Measurements from ENCODE around the gene RBM39.
"Not testable (repeated sequence)": the region's sequence is repeated elsewhere in the genome, so short reads cannot be mapped to it uniquely, and the experiment has no call there.

The RBM39 gene

DNA sequence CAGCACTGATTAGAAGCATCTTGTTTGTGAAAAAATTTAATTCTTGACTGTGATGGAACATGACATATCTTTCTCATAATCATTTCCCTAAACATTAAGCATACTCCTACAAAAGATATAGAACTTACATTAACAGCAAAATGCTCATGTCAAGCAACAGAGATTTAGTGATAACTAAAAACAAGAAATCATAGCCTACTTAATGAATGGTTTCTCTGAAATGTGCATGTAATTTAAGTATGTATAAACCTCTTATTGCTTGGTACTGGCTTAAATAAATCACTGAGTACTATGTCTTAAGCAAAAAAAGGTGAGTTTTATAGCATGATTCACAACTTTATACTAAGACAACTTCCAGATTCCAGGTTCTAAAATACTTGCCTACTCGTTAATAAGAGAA, 33.6 kb downstream of the RBM39 start:
- DNase-seq (ENCODE audit: low read depth) = no peak
- no peak for TF ChIP-seq CTCF (conservative IDR thresholded peaks at IDR 0.05; ENCODE audit: low read depth, low read length)
- no peak overlapping the region for H3K4me3 ChIP-seq (ENCODE audit: low read depth, low read length)

DNA sequence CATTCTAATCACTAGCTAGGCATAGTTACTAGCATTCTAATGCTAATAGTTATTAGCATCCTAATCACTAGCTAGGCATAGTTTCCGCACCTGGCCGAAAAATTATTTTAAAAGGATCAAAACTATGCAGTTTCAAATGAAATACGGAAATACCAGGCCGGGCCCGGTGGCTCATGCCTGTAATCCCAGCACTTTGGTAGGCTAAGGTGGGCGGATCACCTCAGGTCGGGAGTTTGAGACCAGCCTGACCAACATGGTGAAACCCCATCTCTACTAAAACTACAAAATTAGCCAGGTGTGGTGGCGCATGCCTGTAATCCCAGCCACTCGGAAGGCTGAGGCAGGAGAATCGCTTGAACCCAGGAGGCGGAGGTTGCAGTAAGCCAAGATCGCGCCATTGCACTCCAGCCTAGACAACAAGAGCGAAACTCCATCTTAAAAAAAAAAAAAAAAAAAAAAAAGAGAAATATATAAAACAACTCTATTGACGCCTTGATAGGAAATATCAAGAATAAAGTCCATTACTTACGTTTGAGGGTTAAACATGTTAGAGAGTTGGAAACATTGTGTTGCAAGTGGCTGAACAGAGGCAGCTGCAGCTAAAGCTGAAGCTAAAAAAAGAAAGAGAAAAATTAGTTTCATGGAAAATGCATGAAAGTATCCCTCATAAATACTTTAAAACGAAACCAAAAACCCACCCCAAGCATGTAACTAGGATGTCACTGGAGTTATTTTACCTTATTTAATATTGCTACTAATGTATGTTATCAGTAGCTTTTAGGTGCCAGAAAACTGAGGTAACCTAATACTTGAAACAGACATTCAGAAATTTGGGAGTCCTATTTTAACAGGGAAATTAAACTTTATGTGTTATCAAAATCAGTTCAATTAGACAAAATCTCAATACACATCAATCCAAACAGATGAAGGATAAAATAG, 35.2 kb downstream of the RBM39 start:
- DNase-seq (ENCODE audit: low read depth) = not testable (repeated sequence)

GRCh38 chr20:35705894-35706293, 36.2 kb downstream of the RBM39 start:
- not testable (repeated sequence) for DNase-seq (ENCODE audit: low read depth); H3K4me3 ChIP-seq (ENCODE audit: low read depth, low read length)

More for the DNA sequence above, 35.2 kb downstream of the RBM39 start:
- H3K4me3 ChIP-seq (ENCODE audit: low read depth, low read length) = not testable (repeated sequence)

DNA sequence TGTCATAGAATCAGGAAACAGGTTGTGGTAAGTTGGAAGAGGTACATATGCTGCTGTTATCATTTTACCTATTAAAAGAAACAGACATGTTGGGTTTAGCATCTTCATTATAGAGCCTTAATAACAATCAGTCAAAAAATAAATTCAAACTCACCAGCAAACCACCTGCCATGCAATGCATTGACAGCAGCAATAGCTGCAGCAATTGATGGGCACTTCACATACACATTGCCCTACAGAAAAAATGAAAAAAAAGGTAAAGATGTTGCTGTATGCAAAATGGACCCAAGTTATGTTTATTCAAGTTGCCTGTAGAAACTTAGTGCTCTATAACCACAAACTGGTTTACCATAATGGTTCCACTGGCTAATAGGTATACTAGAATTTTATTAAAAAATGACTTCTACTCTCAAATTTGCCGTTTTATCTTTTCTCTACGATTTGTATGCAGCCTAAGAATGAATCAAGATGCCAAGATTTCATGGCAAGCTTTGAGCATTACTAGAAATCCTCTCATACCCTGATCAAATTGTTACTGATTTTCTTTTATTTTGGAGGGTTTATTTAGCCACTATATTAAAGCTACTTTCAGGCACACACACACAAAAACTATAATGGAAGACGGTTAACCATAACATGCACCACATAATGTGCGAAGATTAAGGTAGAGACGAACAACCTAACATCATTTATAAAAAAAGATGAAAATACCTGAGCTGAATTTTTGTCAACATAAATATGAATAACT, 37.4 kb downstream of the RBM39 start:
- DNase-seq (ENCODE audit: low read depth) = no peak
- no peak overlapping the region for H3K4me3 ChIP-seq (ENCODE audit: low read depth, low read length)
- no peak for TF ChIP-seq CTCF (conservative IDR thresholded peaks at IDR 0.05; ENCODE audit: low read depth, low read length)

DNA sequence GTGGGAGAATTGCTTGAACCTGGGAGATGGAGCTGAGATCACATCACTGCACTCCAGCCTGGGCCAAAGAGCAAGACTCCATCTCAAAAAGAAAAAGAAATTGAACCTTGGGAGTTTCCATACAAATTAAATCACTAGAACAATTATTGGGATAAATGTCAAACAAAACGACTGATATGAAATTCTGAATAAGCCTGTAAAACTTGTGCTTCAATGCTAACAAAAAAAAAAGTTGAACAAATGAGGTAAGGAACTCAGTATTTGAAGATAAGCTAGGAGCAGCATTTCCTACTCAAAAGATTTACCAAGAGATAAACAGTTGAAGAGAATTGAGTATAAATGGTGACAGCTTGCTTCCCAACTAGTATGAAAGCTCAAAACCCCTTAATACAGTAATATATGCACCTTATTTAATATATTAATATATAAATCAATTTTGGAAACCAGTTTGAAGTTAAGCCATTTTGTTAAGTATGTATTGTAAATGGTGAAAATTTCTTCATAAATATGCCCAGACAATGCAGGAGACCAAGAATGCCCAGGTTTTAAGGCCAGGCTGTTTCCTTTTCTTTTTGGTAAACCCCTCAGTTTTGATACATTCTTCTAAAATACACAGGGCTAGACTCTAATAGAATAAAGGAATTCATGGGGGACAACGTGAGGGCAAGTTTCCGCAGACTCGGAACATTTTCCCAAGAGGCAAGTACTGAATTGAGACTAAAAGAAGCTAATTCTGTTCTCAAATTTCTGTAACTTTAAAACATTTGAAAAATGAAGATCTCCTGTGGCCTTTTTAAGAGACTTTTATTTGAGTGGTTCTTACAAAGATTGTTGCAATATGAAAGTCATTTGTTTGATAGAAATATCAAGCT, 39.0 kb downstream of the RBM39 start:
- no peak for DNase-seq (ENCODE audit: low read depth)
- no peak for TF ChIP-seq CTCF (conservative IDR thresholded peaks at IDR 0.05; ENCODE audit: low read depth, low read length)
- H3K4me3 ChIP-seq (ENCODE audit: low read depth, low read length) = no peak overlapping the region

GRCh38 chr20:35702051-35702823, 39.8 kb downstream of the RBM39 start:
- no peak for DNase-seq (ENCODE audit: low read depth)
- no peak for TF ChIP-seq CTCF (conservative IDR thresholded peaks at IDR 0.05; ENCODE audit: low read depth, low read length)

GRCh38 chr20:35700625-35701148, 41.4 kb downstream of the RBM39 start:
- no peak for TF ChIP-seq CTCF (conservative IDR thresholded peaks at IDR 0.05; ENCODE audit: low read depth, low read length)
- DNase-seq (ENCODE audit: low read depth) = no peak
- H3K4me3 ChIP-seq (ENCODE audit: low read depth, low read length) = peak overlapping the region; percentile 98

More at GRCh38 chr20:35702051-35702823, 39.8 kb downstream of the RBM39 start:
- H3K4me3 ChIP-seq (ENCODE audit: low read depth, low read length) = no peak overlapping the region
